Neural crest cell (in vitro differentiated cells): Measurements from ENCODE around the gene VAPA. TPM values are rescaled to one million over a fixed set of nuclear protein-coding genes. Genes with fewer than 3 reads are reported as not detected.

Source experiments
- DNase-seq: peaks from one replicate; pipeline ENCODE4 v3.0.0; 2021; ENCODE audit warnings: low read depth, mixed read lengths, low spot score
- H3K27ac Mint-ChIP-seq: one replicate; pipeline ENCODE4 v1.8.0; 2021; ENCODE audit warnings: mild to moderate bottlenecking, mixed read lengths; ENCODE audit not compliant: unreplicated experiment
- H3K27me3 Mint-ChIP-seq: 2 replicates; pipeline ENCODE4 v1.8.0; 2021; ENCODE audit warnings: low read depth, mild to moderate bottlenecking, mixed read lengths
- H3K36me3 Mint-ChIP-seq: 2 replicates; pipeline ENCODE4 v1.8.0; 2021; ENCODE audit warnings: low read depth, mild to moderate bottlenecking, mixed read lengths
- H3K4me1 Mint-ChIP-seq: 2 replicates; pipeline ENCODE4 v1.8.0; 2021; ENCODE audit warnings: mixed read lengths
- H3K4me3 Mint-ChIP-seq: one replicate; pipeline ENCODE4 v1.8.0; 2021; ENCODE audit warnings: mild to moderate bottlenecking, mixed read lengths
- H3K9me3 Mint-ChIP-seq: 2 replicates; pipeline ENCODE4 v1.8.0; 2021; ENCODE audit warnings: mixed read lengths
- CTCF ChIP-seq: fragments of 200-600 bp; sonication (generic); conservative IDR thresholded peaks from 2 replicates; pipeline ENCODE4 v1.5.0; 2021; ENCODE audit warnings: antibody characterized with exemption, mild to moderate bottlenecking
- total RNA-seq: library from RNA; stranded (reverse); gene quantifications from 2 replicates; pipeline ENCODE4 v1.2.1, GENCODE V29; 2021

VAPA gene
- total RNA-seq, 1 donor from 2014 or later = 125 TPM

DNA sequence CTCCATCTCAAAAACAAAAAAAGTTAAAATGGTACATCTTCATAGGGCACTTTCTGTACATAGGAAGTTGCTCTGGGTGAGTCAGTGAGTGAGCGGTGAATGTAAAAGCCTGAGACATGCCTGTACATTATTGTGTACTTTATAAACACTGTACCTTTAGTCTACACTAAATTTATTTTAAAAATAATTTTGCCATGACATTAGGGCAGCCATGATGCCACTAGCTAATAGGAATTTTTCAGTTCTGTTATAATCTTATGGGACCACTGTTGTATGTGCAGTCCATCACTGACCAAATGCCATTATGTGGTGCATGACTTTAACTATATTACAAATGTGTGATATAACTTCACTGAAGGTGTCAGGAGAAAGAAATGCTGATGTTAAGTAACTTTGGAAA, 39.1 kb upstream of the VAPA start:
- Mint-ChIP-seq H3K27ac (no peak overlapping the region), H3K4me1 (peaks cover 18% of the 10 kb centered on the region), H3K4me3 (no peak overlapping the region), H3K9me3 (no peaks in the 10 kb centered on the region), H3K27me3 (no peaks in the 10 kb centered on the region), H3K36me3 (no peaks in the 10 kb centered on the region)
- TF ChIP-seq CTCF = no peak
- no peak for DNase-seq

GRCh38 chr18:9876212-9876866, 37.5 kb upstream of the VAPA start:
- H3K4me1 Mint-ChIP-seq = peaks cover 2% of the 10 kb centered on the region
- no peak overlapping the region for H3K27ac Mint-ChIP-seq
- no peaks in the 10 kb centered on the region for H3K36me3 Mint-ChIP-seq
- no peak for TF ChIP-seq CTCF
- H3K9me3 Mint-ChIP-seq = no peaks in the 10 kb centered on the region
- H3K27me3 Mint-ChIP-seq = no peaks in the 10 kb centered on the region
- H3K4me3 Mint-ChIP-seq = no peak overlapping the region
- DNase-seq = no peak

DNA sequence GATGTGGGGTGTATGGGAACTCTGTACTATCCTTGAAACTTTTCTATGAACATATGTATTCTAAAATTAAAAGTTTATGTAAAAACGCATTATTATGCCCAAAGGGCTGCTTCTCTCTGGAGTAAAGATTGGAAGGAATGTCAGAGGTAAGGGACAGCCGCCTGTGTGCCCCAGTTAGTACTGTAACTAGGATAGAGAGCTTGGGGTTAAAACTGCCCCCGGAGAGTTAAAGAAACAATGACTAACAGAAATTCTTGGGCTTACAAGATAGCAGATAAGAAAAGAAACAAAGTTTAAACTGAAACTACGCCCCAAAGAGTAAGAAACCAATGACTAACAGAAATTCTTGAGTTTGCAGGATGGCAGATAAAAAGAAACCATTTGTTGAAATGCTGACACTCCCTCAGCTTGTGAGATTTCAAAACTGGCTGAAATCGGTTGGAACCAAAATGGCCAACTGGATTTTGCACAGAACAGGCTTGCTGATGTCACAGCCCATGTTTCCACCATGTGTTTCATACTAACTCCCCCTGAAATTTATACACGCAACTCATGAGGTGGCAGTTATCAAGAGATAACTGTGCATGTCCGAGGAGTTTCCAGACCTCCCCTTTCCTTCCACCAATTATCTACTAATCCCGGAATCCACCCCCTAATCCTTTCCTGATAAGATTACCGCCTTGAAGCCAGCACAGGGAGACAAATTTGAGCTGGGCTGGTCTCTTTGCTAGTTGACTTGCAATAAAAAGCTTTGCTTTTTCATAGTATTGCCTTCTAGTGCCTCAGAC, 36.8 kb upstream of the VAPA start:
- no peak overlapping the region for H3K4me3 Mint-ChIP-seq
- TF ChIP-seq CTCF = no peak

GRCh38 chr18:9877655-9878014, 36.2 kb upstream of the VAPA start:
- Mint-ChIP-seq H3K4me1 (no peaks in the 10 kb centered on the region), H3K27me3 (no peaks in the 10 kb centered on the region), H3K27ac (no peak overlapping the region), H3K36me3 (no peaks in the 10 kb centered on the region), H3K9me3 (no peaks in the 10 kb centered on the region), H3K4me3 (no peak overlapping the region)
- DNase-seq = no peak
- TF ChIP-seq CTCF = no peak

More for the DNA sequence above, 36.8 kb upstream of the VAPA start:
- Mint-ChIP-seq H3K4me1 (no peaks in the 10 kb centered on the region), H3K27me3 (no peaks in the 10 kb centered on the region), H3K36me3 (no peaks in the 10 kb centered on the region), H3K27ac (no peak overlapping the region), H3K9me3 (no peaks in the 10 kb centered on the region)
- no peak for DNase-seq

DNA sequence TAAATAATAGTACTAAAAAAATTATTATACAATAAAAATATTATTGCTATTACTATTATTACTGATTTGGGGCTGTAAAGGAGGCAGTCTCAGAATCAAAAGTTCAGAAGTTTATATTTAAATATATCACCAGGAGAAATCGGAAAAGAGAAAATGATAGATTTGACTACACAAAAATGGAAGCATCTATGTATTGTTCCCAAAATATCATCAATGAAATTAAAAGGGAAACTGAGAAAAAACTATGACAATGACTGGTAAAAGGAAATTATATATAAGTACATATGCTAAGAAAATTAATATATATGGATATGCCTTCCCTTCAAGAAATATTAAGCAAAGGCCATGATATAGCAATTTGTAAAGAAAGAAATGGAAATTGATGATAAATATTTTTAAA, 35.7 kb upstream of the VAPA start:
- Mint-ChIP-seq H3K27me3 (no peaks in the 10 kb centered on the region), H3K4me3 (no peak overlapping the region), H3K27ac (no peak overlapping the region), H3K36me3 (no peaks in the 10 kb centered on the region), H3K9me3 (no peaks in the 10 kb centered on the region), H3K4me1 (no peaks in the 10 kb centered on the region)
- DNase-seq = no peak
- no peak for TF ChIP-seq CTCF
